Breast epithelium (tissue), 3 donors: Measurements from ENCODE around the gene CCIN.

Experiments used
- CTCF ChIP-seq, 3 donors: fragments of 450-650 bp; IDR thresholded peaks; one replicate each; pipeline ENCODE4 v1.5.1; 2016 to 2017; ENCODE audit warnings: antibody characterized with exemption in 3 of 3, mild to moderate bottlenecking in 3 of 3, moderate library complexity in 3 of 3
- POLR2A ChIP-seq: fragments of 450-650 bp; IDR thresholded peaks from one replicate; pipeline ENCODE4 v1.6.1; 2016; ENCODE audit warnings: antibody characterized with exemption, mild to moderate bottlenecking, moderate library complexity

GRCh38 chr9:36123515-36123914 lies 45.7 kb upstream of the CCIN start:
- TF ChIP-seq POLR2A, result no peak
- no peak for TF ChIP-seq CTCF (IDR thresholded peaks at IDR 0.05)
